HG03439 (cell line): Measurements from ENCODE around the gene TP73.

Source experiments
- ATAC-seq: cut with Tn5 transposase; IDR thresholded peaks from one replicate; pipeline ENCODE4 v1.9.1; 2021; ENCODE audit warnings: mild to moderate bottlenecking, moderate library complexity; ENCODE audit not compliant: unreplicated experiment

TP73 gene

DNA sequence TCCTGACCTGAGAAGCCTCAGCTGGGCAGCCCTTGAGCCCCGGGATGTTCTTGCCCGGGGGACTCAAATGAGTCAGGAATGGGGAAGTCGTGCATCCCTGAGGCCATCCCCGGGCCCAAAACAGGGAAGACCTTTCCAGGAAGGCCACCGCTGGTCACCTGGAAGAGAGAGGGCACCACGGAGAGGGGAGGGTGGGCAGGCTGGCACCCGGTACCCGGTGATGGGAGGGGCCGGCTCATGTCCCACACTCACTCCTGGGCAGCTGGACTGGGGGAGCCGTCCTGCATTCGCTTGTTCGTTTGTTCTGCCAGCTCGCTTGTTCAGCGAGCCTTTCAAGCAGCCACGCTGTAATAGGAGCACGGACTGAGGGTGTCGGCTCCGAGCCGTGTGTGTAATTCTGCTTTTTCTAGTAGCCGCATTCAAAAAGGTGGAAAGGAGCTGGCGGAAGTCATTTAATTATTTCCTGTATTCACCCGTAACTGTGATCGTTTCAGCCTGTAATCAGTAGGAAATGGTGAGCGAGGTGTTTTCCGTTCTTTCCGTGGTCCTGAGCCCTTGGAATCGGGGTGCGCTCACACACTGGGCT is 51.6 kb downstream of the TP73 start:
- no peak for ATAC-seq

DNA sequence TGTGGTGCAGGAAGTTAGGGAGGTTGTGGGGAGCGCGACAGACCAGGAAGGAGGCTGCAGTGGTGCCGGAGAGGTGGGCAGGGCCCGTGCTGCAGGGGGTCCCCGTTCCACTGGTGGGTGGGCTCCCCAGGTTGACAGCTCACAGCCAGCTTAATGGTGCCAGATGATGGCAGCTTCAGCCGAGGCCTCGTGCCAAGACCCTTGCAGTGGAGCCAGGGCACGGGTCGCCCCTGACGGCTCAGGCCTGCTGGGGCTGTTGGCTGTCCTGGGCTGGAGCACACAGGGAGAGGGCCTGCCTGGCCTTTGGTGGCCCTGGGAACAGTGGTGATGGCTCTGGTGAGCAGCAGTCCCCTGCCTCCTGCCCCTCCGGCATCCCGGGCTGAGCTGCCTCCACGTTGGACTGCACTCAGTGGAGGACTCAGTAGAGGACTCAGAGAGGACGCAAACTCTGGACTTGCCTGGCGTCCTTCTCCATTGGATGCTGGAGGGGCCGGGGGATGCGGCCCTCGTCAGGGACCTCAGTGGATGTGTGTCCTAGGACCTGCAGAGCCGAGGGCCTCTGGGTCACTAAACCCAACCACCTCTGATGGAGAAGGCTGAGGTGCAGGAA is 53.1 kb downstream of the TP73 start:
- no peak for ATAC-seq

DNA sequence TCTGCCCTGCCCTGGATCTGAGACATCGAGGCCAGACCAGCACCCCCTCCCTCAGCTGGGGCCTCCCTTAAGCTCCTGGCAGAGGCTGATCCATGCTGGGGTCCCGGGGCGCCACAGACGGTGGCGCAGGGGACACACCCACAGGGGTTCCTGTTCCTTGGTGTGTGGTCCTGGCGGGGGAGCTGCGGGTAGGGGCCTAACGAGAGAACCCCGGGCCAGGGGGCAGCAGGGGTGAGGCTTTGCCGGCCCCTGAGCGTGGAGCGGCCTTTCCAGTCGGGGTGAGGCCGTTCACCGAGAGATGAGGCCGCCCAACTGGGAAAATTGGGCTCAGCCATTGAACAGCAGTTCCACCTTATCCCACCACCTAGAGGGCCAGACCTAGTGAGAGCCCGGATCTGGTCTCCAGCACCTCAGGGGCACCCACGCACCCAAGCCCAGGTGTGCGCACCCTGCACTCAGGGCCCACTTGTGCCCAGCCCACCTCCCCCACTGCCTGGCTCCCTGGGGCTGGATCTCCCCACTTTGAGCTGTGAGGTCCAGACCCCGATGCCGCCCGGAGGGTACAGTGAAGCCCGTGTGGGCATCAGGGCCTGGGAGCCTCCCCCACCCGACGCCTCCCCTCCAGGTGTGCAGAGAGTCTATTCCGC is 54.5 kb downstream of the TP73 start:
- ATAC-seq, result no peak

DNA sequence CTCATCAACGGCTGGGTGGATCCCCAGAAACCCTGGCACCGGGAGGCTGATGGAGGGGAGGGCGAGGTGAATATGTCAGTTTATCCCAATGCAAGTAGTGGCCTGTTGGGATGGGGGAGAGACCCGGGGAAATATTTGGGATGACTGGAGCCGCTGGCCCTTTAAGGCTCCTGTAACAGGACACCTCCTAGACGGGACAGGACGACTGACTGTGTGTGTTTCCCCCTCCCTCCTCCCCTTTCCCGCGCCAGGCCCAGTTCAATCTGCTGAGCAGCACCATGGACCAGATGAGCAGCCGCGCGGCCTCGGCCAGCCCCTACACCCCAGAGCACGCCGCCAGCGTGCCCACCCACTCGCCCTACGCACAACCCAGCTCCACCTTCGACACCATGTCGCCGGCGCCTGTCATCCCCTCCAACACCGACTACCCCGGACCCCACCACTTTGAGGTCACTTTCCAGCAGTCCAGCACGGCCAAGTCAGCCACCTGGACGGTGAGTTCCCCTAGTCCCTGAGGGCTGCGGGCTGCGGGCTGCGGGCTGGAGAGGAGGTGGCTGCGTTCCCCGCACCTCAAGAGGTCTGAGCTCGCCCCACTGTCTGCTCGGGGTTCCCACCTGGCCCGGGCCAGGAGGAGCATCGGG is 55.1 kb downstream of the TP73 start:
- no peak for ATAC-seq

DNA sequence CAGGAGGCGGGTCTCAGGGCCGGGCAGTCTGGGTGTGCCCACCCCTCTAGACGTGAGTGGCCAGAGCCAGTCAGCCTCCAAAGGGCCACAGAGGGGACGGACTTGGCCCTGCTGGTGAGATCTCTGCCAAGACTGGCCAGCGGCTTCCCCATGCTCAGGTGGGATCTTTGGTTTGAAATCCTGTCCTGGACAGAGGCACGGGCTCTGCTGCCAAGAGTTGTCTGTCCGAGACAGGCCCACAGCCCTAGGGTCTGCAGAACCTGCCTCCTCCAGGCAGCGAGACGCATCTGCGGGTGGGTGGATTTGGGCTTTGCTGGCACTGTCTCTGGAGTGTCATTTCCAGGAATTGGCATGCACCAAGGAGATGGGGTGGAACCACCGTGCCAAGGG is 55.6 kb downstream of the TP73 start:
- ATAC-seq, result no peak

DNA sequence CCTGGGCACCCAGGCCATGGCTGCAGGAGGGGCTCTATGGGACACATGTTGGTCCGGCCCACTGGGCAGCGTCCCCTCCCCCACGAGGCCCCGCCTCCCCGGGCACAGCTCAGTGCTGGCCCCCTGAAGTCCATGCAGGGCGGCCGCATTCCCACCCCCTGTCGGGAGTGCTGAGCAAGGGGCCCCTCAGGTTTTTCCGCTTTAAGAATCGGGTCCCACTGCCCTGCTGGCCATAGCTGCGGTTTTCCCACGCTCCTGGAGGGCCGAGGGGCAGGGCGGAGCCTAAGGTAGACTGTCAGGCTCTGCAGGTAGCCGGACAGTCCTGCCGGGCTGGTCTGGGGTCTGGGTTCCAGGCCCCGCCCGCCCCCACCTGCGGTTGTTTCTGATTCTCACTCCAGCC is 56.5 kb downstream of the TP73 start:
- no peak for ATAC-seq

DNA sequence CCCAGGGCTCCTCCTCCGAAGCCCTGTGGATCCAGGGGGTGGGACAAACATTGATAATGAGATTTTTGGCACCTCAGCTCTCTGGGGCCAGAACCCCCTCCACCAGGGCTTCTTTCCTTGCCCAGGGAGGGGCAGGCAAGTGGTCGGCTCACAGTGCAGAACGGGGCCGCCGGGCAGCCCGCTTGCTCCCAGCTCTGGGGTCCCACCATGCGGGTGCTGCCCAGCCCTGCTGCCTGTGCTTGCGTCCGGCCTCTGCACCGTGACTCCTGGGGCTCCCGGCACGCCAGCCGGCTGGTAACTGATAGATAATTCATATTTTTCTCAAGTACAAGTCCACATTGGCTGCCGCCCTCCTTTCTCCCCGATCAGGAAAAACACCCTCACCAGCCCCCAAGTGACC is 57.9 kb downstream of the TP73 start:
- ATAC-seq, result no peak

DNA sequence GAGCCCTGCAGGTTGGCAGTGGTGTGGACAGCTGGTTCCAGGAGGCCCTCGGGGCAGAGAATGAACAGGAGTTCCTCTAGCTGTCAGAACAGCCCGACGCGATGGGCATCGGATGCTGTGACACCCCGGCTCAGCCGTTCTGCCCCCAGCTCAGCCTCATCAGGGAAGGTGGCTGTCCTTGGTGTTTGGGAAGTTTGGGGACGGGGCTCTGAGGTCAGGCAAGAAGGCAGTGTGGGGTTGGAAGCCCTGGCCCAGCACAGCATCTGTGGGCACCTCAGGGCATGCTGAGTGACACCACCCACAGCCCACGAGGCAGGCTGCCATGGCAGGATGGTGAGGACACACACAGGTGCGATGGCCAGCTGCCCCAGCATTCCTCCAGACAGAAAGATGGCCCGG is 59.1 kb downstream of the TP73 start:
- ATAC-seq, result no peak

DNA sequence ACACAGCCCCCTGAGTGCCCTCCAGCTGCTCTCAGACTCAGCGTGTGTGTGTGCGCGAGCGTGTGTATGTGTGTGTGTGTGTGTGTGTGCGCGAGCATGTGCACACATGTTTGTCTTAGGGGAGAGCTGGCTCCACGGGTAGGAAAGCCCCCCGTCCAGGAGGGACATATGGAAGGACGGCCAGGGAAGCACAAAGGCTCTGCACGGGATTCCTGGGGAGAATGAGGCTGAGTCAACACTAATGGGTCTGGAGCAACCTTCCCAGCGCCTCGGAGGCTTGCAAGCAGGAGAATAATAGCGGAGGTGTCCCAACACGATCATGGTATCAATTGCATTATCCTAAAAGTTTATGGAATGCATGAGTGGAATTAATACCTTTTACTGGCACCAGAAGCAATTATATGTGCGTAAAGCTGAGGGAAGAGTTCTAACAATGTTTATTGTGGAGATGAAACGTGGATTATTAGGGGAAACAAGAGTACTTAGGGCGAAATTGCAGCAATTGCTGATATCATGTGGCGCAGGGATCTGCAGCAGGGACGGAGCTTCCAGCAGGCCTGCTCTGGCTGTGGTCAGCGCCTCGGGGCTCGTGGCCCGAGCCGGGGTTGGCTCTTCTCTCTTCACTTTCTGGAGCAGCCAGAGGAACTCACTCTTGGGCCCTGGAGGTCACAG is 59.6 kb downstream of the TP73 start:
- ATAC-seq, result no peak

DNA sequence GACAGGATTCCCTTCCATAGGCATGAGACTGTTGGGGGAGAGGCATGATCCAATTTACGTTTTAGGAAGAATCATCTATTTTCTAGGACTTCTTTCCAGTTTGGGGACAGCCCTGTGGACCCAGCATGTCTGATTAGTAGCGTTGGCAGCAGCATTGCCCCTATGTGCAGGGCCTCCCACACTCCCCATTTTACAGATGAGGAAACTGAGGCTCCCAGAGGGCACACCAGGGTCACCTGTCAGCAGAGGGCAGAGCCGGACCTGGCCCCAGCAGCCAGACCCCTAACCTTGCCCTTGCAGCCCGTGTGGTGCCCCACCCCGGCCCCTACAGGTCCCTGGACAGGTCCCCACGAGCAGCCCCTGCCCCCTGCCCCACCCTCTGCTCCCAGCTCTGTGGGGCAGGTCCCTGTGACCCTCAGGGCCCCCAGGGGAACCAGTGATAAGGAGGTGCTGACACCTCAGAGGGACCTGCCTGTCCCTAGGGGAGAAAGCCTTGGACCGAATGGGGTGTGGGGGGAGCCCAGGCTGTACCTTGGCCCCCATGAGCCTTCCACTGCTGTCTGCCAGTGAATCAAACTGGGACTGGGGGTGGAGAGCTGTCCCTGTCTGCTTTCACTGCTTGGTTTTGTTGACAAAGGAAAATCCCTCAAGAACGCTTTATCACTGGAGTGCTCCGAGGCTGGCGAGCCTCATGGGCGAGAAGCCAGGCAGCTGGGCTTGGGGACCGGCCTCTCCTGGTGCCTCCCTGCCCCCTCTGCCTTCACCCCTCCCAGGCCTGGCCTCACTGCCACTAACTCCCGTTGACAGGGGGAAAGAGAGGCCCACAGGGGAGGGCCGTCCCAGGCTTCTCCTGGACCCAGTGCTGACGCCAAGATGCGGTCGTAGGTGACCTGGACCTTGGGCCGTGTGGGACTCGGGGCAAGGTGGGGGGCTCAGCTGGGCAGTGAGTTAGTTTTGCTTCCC is 60.5 kb downstream of the TP73 start:
- no peak for ATAC-seq

DNA sequence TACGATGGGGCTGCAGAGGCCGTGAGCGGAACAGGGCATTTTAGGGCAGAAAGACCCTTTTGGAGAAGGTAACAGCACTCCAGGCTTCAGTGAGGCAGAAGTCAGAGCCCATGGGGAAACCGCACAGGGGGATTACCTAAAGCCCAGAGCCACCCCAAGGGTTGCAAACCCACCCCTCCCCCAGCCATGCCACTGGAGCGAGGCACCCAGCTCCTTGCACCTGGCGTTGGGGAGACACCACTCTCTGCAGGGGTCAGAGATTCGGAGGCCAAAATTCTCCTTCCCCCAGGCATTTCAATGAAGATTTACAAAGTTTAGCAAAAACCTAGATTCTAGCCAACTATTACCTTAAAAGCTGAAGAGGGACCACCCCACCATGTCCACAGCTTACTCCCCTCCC is 61.5 kb downstream of the TP73 start:
- ATAC-seq, result no peak

DNA sequence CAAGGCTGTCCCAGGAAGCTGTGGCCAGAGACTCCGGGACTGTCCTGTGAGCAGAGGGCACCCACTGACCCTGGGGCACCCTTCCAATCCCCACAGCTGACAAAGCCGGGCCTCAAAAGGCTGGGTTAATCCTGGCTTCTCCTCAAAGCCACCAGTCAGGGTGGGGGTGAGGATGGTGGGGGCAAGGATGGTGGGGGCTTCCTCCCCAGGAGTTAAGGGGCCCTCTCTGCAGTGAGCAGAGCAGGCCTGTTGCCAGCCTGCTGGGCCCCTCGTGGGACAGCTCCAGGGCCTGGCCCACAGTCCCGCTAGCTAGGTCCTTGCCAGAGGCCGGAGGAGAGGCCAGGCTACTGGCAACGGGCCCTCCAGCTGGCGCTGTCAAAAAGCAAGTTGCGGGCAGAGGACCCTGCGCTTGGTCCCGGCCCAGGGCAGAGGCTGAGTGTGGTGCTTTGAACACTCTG is 62.0 kb downstream of the TP73 start:
- ATAC-seq, result no peak

DNA sequence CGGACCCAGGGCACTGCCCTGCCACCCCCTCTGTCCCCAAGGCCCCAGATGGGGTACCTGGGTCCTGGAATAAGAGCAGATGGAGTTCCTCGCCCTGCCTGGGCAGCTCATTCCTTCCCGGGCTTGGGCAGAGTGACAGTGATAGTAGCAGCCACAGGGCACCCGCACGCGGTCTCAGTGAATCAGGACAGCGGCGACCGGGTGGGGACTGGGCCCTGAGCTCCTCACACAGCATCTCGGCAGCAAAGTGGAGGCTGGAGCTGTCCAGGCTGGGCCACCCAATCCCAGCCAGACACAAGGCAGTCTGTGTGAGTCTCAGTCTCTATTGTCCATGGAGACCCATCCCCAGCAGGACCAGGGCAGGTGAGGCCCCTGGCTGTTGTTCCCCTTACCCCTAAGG is 62.5 kb downstream of the TP73 start:
- no peak for ATAC-seq

DNA sequence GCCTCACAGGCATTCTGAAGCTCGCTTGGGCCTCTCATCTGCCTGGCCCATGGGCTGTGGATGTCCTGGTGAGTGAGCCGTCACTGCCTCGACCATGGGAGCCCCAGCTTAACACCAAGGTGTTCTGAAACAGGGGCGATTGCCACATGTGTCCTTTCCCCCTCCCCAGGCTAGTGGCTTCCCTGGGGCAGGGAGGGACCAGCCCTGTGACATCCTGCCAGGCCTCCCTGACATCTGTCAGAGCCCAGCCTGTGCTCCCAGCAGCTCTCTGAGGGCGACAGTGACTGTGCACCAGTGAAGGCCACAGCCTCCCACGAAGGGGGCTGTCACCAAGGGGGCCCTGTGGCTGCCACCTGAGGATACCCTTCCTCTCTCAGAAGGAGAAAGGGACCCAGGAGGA is 64.0 kb downstream of the TP73 start:
- no peak for ATAC-seq

DNA sequence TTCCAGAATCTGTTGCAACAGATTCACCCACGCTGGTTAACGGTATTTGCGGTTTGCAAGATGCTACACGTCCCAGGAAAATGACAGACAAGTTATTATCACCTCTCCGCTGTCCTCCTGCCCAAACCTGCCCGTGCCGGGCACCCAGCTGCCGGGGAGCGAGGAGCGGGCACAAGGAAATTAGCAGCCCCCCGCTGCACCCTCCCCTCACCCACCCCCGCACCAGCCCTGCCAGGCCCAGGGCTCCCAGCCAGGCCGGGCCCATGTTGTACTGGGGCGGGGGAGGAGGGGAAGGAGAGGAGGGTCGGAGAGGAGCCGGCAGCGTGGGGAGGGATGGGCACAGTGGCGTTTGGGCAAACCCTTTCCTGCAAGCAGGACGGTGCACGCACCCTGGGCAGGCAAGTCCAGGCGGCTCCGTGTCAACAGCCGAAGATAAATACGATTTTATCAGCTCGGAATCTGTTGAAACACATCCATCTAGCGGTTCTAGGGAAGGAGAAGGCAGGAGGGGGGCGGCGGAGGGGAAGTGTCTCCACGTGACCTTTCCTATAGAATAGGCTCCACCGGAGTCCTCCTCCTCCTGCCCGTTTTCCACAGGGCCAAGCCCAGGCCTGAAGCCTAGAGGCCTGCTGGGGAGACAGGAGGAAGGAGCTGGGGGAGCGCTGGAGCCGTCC is 64.9 kb downstream of the TP73 start:
- no peak for ATAC-seq

DNA sequence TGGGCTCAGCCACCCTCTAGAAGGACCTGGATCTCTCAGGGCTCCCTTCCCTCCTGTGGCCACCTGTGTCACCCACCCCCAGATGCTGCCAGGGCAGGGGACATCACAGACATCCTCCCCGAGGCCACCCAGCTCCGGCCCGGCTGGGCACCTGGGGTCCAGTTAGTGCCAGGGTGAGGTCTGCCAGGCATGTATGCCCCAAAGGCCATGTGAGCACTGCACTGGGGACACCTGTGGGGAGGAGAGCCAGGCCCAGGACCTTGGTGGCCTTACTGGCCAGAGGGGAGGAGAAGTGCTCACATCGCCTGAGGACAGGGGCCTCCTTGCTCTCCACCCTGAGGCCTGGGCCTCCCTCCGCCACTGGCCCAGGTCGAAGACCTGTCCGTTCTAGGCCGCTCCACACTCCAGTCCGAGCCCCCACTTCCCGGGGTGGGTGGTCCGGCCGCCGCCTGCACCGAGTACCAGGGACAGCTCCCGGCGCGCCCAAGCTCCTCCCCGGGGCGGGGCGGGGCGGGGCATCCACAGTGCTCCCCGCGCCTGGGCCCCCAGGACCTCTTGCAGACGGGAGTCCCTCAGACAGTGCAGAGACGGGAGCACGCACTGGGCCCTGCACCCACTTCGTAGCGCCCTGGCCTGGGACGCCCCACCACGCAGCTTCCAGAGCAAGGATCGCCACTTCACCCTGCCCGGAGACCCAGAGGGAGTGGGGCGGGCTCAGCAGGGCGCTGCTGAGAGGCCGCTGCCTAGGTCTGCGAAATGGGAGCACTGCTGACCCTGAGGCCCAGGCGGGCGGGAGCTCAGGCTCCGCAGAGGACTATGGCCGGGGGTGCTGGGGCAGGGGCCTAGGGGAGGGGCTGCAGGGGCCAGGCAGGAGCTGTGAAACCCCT is 65.6 kb downstream of the TP73 start:
- ATAC-seq, result no peak

DNA sequence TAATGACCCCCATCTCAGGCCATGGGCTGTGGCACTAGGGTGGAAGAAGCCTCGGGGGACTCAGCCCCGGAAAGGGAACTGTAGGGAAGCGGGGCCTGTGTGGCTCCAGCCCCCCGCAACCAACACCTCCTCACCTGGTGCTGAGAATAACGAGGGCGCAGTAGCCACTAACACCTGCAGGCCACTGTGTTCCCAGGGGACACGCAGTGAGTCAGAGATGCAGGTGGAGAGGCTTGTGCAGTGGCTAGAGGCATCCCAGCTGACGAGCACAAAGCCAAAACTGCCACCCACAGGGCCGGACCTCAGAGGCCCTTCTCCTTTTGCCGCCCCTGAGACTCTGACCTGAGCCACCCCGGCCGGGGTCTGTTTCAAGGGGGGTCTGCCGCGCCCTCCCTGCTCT is 66.4 kb downstream of the TP73 start:
- no peak for ATAC-seq

DNA sequence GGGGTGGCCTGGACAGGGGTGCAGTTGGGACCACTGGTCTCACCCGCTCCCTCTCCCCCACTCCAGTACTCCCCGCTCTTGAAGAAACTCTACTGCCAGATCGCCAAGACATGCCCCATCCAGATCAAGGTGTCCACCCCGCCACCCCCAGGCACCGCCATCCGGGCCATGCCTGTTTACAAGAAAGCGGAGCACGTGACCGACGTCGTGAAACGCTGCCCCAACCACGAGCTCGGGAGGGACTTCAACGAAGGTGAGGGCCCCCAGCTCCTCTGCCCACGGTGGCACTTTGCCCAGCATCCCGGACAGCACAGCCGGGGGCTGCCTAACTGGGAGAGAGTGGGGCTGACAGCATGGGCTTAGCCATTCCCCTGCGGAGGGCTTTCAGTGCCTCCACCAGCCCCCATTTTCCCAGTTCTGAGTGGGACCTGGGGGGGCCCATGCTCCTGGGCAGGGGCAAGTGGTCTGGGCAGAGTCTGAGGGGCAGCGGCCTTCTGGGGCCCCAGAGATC is 69.7 kb downstream of the TP73 start:
- ATAC-seq, result no peak

DNA sequence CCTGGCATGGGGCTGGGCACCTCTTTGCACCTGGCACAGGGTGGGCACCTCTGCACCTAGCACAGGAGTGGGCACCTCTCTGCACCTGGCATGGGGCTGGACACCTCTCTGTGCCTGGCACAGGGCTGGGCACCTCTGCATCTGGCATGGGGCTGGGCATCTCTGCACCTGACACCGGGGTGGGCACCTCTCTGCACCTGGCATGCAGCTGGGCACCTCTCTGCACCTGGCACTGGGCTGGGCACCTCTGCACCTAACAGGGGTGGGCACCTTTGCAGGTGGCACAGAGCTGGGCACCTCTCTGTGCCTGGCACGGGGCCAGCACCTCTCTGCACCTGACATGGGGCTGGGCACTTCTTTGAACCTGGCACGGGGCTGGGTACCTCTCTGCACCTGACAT is 70.5 kb downstream of the TP73 start:
- no peak for ATAC-seq
